Psoas muscle (tissue), 8 donors: ENCODE results near the gene SSBP2. TPM values are rescaled to one million over a fixed set of nuclear protein-coding genes. Genes with fewer than 3 reads are reported as not detected.

Experiments
- ATAC-seq, 4 donors: fragments of 200-7000 bp; cut with Tn5 transposase; one replicate each; pipeline ENCODE4 v1.9.1; 2020; ENCODE audit warnings: moderate library complexity in 3 of 4, mild to moderate bottlenecking in 2 of 4
- DNase-seq, 2 donors: peaks; one replicate each; pipeline ENCODE4 v3.0.0-alpha.2; 2020
- H3K27ac ChIP-seq: fragments of 200-600 bp; one replicate; pipeline ENCODE4 v1.8.0; 2022
- H3K27me3 ChIP-seq, 3 donors: fragments of 200-600 bp in 1 of 3; one replicate each; pipeline versions ENCODE4 v1.6.1 to v1.8.0; 2013 to 2022; ENCODE audit warnings: low read length in 2 of 3, mild to moderate bottlenecking in 2 of 3, moderate library complexity in 1 of 3; ENCODE audit not compliant: insufficient read depth in 3 of 3
- H3K36me3 ChIP-seq, 2 donors: fragments of 200-600 bp in 1 of 2; one replicate each; pipeline versions ENCODE4 v1.6.1 to v1.8.0; 2013 to 2022; ENCODE audit warnings: low read depth in 1 of 2, mild to moderate bottlenecking in 1 of 2, moderate library complexity in 1 of 2; ENCODE audit not compliant: insufficient read depth in 1 of 2
- H3K4me1 ChIP-seq: fragments of 200-600 bp; one replicate; pipeline ENCODE4 v1.8.0; 2022
- H3K4me3 ChIP-seq: fragments of 200-600 bp; one replicate; pipeline ENCODE4 v1.8.0; 2022; ENCODE audit warnings: mild to moderate bottlenecking
- H3K9me3 ChIP-seq: fragments of 200-600 bp; one replicate; pipeline ENCODE4 v1.8.0; 2022
- WGBS, 3 donors: extraction: QIAGEN DNeasy Blood & Tissue Kit; methylation state at CpG; one replicate each; pipeline versions ENCODE4 v1.1.6 to v1.1.7; 2013; 5-methylcytosine and 5-hydroxymethylcytosine counted together
- intact Hi-C, 2 donors: fragments of 100-400 bp; cut with DNase I; formaldehyde crosslinking; loops; one replicate each; pipeline versions ENCODE4 v1.11.0 to v1.14.2; 2022
- polyA plus RNA-seq, 3 donors: library from polyadenylated mRNA; stranded (reverse); fragments of 200-250 nt; gene quantifications; one replicate each; pipeline ENCODE4 v1.2.3, GENCODE V29; 2013
- total RNA-seq, 4 donors: library from RNA; stranded (reverse); fragmentation: NEBNext Ultra II Directional in 2 of 4; extraction: Animal tissue kit (Norgen Biotek cat#: 25700) in 2 of 4; gene quantifications; one replicate each; pipeline versions ENCODE4 v1.2.1 to v1.2.4, GENCODE V29; 2021 to 2023
- TF ChIP-seq, protein P1 (sequence below): fragments of 200-600 bp; IDR thresholded peaks from one replicate; pipeline ENCODE4 v1.8.0; 2022; ENCODE audit warnings: antibody characterized with exemption
- donor health status: healthy with polysubstance abuse.
- donor health status: DM: no; HTN: no; CAD: no; lungs with moderate emphysema.
- donor health status: Bipolar disorder and iron deficiency.
- donor health status: healthy.
- donor health status: DM: yes; HTN: yes; CAD: no.
- donor health status: DM: no; HTN: no; CAD: no.
- donor health status: DM: no; HTN: no; CAD: no.
- donor health status: DM: yes; HTN: yes; CAD: no.

SSBP2 gene
- total and polyA plus RNA-seq, 7 donors: 18.2 to 42.6 (median 25.3) TPM

- intact Hi-C loops: loop anchor here (2.0 to 5.0 kb wide), 3 partner anchors 34 to 66 kb away; partner anchors contain the start of gene SSBP2 (in 1 of the 2)
- H3K27ac ChIP-seq: no peak overlapping the region
- DNase-seq: no peak
These were observed 35.6 kb upstream of the SSBP2 start for GRCh38 chr5:81786496-81786895.

DNA sequence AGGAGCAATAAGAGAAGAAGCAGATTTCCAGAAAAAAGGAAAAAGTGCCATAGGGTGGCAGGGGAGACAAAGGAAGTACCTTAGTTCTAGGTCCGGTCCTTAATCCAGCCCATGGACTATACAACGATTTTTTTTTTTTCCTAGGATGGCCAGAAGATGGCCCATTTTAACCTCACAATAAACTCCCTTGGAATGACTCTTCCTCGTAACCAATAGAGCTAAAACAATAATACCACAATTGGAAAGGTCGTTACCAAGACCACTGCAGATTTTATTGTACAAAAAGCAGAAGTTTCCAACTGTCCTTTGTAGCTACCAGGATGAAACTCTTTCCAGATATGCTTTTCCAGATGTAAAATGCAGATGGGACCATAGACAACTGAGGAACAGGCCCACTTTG is 34.4 kb upstream of the SSBP2 start:
- H3K9me3 ChIP-seq: no peaks in the 10 kb centered on the region
- no peaks in the 10 kb centered on the region for H3K27me3 ChIP-seq
- H3K4me3 ChIP-seq: no peak overlapping the region
- intact Hi-C loops: loop anchor here in 1 of 2 donors (5.0 kb wide), 2 partner anchors 33 to 67 kb away; partner anchors contain the start of gene SSBP2
- WGBS, 3 donors: 62 to 78% (median 63%) methylated on average over 4 of the region's 4 CpGs
- no peak for DNase-seq
- no peak for ATAC-seq
- no peaks in the 10 kb centered on the region for H3K36me3 ChIP-seq
- TF ChIP-seq, protein P1, sequence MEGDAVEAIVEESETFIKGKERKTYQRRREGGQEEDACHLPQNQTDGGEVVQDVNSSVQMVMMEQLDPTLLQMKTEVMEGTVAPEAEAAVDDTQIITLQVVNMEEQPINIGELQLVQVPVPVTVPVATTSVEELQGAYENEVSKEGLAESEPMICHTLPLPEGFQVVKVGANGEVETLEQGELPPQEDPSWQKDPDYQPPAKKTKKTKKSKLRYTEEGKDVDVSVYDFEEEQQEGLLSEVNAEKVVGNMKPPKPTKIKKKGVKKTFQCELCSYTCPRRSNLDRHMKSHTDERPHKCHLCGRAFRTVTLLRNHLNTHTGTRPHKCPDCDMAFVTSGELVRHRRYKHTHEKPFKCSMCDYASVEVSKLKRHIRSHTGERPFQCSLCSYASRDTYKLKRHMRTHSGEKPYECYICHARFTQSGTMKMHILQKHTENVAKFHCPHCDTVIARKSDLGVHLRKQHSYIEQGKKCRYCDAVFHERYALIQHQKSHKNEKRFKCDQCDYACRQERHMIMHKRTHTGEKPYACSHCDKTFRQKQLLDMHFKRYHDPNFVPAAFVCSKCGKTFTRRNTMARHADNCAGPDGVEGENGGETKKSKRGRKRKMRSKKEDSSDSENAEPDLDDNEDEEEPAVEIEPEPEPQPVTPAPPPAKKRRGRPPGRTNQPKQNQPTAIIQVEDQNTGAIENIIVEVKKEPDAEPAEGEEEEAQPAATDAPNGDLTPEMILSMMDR: no peak
- no peak overlapping the region for H3K27ac ChIP-seq
- H3K4me1 ChIP-seq: peaks cover 22% of the 10 kb centered on the region

More at GRCh38 chr5:81786496-81786895, 35.6 kb upstream of the SSBP2 start:
- Histone ChIP-seq H3K4me3 (no peak overlapping the region), H3K27me3 (no peaks in the 10 kb centered on the region), H3K9me3 (no peaks in the 10 kb centered on the region), H3K4me1 (peaks cover 22% of the 10 kb centered on the region), H3K36me3 (no peaks in the 10 kb centered on the region)
- 74 to 83% (median 74%) methylated on average over 5 of the region's 5 CpGs for WGBS, 3 donors
- ATAC-seq: no peak
- TF ChIP-seq, protein P1: no peak

DNA sequence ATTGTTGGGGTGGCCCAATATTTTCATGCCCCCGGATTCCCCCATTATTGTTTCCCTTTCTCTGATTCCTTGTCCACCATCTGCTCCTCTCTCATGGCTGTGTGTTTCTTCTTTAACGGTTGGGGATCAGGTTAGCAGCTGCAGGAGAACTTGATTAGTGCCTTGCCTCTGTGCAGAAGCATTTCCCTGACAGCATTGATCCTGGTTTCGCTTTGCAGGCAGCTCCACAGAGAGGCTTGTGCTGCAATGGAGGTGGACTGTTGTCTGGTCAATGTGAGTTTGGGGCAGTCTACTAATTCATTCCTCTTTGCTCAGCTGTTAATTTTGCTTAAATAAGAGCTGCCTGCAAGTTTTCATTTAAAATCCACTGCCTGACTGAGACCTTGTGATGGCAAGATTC is 32.5 kb upstream of the SSBP2 start:
- Histone ChIP-seq H3K9me3 (no peaks in the 10 kb centered on the region), H3K27me3 (no peaks in the 10 kb centered on the region), H3K4me3 (peak overlapping the region; percentile 22), H3K27ac (no peak overlapping the region), H3K4me1 (peaks cover 32% of the 10 kb centered on the region), H3K36me3 (no peaks in the 10 kb centered on the region)
- DNase-seq (no peak), ATAC-seq (no peak)
- TF ChIP-seq, protein P1: no peak
- intact Hi-C loops: no loop called here
- WGBS, 3 donors: 25 to 47% (median 30%) methylated on average over 3 of the region's 3 CpGs

DNA sequence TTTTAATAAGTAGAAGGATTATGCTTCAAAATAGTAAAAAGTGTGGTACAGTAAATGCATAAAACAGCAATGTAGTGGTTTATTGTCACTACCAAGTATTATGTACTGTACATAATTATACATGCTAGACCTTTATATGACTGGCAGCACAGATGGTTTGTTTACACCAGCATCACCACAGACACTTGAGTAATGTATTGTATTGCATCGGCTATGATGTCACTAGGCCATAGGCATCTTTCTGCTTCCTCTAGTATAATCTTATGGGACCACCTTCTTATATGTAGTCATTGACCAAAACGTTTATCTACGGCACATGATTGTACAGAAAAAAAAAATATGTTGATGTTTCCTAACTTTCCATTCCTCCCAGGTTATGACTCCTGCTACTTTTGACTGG is 31.9 kb upstream of the SSBP2 start:
- intact Hi-C loops: no loop called here
- Histone ChIP-seq H3K36me3 (no peaks in the 10 kb centered on the region), H3K4me3 (no peak overlapping the region), H3K9me3 (no peaks in the 10 kb centered on the region), H3K27ac (no peak overlapping the region), H3K4me1 (peaks cover 26% of the 10 kb centered on the region), H3K27me3 (no peaks in the 10 kb centered on the region)
- WGBS, 3 donors: 54 to 64% (median 63%) methylated on average over 3 of the region's 3 CpGs
- TF ChIP-seq, protein P1: no peak
- DNase-seq: no peak
- ATAC-seq: no peak

DNA sequence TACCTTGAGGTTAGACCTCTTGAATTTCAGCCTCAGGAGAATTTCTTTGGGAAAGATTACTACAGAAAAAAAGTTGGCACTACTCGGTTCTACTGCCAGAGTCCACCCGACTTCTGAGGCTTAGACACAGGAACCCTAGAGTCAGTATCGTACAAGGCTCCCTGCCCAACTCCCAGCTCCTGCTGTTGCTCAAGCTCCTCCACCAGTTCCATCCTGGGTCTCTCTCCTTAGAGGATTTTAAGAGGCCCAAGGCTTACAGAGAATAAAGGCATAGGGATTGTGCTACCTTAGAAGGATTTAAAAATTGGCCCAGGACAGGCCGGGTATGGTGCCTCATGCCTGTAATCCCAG is 29.0 kb upstream of the SSBP2 start:
- Histone ChIP-seq H3K4me3 (no peak overlapping the region), H3K27ac (peak overlapping the region; percentile 64), H3K9me3 (no peaks in the 10 kb centered on the region), H3K36me3 (no peaks in the 10 kb centered on the region), H3K4me1 (peaks cover 13% of the 10 kb centered on the region), H3K27me3 (no peaks in the 10 kb centered on the region)
- no peak for DNase-seq
- 57 to 81% (median 59%) methylated on average over 4 of the region's 4 CpGs for WGBS, 3 donors
- intact Hi-C loops: no loop called here
- peak in 1 of 4 donors; percentile 16 for ATAC-seq
- TF ChIP-seq, protein P1: no peak
